HG03064 (cell line): ENCODE data around the gene LAMC3.
"Not testable (repeated sequence)": the region's sequence is repeated elsewhere in the genome, so short reads cannot be mapped to it uniquely, and the experiment has no call there.

ENCODE experiments used
- ATAC-seq: cut with Tn5 transposase; IDR thresholded peaks from one replicate; pipeline ENCODE4 v1.9.1; 2021; ENCODE audit warnings: low read depth; ENCODE audit not compliant: unreplicated experiment

Gene LAMC3

GRCh38 chr9:130990978-130991777 is 17.8 kb upstream of the LAMC3 start:
- no peak for ATAC-seq

- ATAC-seq: no peak
These were observed 16.9 kb upstream of the LAMC3 start for GRCh38 chr9:130991778-130992681.

- ATAC-seq: no peak
These were observed 16.3 kb upstream of the LAMC3 start for GRCh38 chr9:130992682-130993032.

DNA sequence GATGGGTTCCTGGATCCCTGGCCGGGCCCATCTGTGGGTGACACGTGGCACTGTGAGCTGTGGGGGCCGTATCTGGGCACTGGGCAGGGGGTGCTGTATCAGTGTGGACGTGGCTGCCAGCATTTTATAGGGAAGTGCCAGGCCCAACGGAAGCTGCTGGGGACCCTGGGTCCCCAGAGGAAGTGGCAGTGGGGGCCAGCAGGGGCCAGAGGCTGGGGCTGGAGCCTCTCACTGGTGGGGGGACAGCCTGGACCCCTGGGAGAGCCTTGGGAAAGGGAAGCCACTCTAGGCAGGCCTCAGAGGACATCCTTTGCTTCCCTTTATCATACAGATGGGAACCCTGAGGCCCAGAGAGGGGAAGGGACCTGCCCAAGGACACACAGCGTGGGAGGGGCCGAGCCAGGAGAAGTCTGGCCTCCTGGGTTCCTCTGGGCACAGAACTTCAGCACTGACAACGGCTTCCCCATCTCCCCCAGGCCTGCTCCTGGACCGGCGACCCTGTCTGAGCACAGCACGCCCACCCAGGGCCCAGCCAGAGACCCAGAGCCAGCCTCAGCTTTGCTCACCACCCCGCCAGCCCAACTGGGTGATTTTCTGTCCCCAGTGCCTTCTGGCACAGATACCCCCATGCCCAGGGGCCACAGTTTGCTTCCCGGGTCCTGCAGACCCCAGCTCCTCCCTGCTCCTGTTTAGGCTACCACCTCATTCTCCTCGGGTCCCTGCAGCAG is 15.5 kb upstream of the LAMC3 start:
- no peak for ATAC-seq

GRCh38 chr9:130994135-130995085 is 14.6 kb upstream of the LAMC3 start:
- no peak for ATAC-seq

DNA sequence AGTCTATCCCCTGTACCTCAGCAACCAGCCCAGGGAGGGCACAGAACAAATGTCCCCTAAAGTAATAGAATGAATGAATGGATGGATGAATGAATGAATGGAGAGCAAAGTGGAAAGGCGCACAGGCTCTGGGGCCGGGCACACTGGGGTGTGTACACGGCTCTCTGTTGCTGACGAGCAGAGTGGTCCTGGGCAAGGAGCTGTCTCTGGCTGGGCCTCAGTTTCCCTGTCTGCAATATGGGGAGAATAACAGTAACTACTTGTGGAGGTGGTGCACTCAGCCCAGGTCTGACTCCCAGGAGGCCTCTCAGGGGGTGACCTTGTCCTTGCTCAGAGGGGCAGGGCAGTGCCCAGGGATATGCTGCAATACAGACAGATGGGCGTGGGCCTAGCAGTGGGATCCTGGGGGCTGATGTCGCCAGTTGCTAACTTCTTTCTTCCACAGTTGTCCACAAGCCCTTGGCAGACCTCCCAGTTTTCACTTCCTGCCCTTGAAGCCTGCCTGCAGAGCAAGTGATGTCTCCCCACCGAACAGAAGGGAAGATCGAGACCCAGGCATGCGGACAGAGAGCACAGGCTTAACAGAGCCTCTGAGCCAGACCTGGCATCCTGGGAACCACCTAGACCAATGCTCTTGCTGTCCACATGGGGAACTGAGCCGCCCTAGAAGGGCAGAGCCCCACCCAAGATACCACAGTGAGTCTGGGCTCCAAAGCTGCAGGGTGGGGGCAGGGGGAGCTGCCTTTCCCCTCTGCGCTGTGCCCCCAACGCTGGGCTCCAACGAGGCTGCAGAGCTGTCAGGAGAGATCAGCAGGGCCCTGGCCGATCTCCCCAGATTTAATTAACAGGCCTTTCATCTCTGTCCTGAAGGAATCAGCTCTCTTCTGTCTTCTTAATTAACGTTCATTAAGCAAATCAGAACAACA is 13.6 kb upstream of the LAMC3 start:
- ATAC-seq: no peak

- no peak for ATAC-seq
These were observed 12.8 kb upstream of the LAMC3 start for GRCh38 chr9:130996205-130996604.

DNA sequence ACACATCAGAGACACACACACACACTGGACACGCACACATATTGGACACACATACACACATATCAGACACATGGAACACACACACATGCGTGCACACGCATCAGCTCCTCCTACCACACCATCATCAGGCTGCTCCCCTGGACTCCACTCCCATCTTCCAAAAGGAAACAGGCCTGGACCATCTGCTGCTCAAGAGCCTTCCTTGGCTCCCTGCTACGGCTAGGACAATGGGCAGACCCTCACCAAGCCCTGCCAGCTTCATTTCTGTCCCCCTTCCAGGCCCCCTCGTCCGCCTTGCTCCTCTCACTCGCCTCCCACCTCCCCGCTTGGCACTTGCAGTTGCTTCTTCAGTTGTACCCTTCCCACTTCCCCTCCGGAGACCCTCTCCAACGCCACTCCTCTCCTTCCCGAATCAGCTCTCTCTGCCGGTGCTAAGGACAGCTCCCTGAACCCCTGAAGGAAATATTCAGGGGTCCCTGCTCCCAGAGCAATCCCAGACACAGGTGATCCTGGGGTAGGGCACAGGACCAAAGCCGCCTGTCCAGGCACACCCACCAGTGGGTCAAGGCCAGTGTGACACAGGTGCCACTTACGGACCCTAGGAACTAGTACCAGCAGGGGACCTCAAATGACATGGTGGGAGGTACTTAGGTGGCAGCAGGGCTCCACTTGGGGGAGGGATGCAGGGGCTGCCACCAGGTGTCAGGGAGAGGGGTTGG is 12.1 kb upstream of the LAMC3 start:
- no peak for ATAC-seq

DNA sequence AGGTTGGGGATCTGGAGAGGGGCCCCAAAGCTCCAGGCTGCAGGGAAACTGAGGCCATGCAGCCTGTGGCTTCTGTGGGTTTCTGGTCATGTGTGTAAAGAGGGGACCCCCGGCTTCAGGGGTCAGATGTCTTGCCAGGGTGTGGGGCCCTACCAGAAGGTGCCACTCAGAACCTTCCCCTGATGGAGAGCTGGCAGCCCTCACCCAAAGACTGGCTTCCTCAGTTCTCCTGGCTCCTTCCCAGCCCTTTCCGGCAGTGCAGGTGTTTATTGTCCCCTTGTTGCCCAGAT is 11.6 kb upstream of the LAMC3 start:
- ATAC-seq: no peak

DNA sequence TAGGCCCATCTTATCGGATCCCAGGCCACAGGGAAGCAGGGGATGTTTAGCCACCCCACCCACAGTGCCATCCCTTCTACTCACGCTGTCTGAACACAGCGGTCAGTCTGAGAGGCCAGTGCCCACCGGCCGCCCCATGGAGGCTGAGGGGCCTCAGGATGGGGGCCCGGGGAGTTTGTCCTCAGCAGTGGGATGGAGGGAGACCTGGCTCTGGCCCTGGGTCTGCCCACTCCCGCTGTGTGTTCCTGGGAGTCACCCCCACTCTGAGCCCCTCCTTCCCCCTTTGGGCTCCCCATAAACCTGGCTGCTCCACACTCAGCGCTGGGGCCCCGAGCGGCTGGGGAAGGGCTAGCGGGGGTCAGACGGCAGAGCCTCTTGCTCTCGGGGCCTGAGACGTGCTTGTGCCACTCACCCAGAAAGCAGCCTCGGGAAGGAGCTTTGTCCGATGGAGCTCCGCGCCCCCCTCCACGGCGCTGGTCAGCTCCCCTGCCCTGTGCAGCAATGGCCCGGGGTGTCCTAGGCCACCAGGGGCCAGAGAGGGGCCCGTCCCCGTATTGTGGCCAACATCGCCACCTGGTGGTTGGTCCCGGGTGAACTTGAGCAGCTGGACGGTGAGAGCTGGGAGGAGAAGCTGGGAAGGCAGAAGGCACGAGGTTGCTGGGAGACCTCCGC is 10.9 kb upstream of the LAMC3 start:
- no peak for ATAC-seq

GRCh38 chr9:130998597-130999244 is 10.3 kb upstream of the LAMC3 start:
- ATAC-seq: no peak

DNA sequence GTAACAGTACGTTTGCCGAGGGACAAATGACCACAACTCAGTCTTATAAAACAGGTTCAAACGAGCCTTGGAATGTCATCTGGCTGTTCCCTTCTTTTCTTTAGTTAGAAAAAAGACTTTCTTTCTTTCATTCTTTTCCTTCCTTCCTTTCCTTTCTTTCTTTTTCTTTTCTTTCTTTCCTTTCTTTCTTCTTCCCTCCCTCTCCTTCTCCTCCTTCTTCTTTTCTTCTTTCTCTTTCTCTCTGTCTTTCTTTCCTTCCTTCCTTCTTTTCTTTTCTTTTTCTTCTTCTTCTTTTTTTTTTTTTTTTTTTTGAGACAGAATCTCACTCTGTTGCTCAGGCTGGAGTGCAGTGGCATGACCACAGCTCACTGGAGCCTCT is 9.7 kb upstream of the LAMC3 start:
- no peak for ATAC-seq

GRCh38 chr9:131000526-131000925 is 8.4 kb upstream of the LAMC3 start:
- not testable (repeated sequence) for ATAC-seq

DNA sequence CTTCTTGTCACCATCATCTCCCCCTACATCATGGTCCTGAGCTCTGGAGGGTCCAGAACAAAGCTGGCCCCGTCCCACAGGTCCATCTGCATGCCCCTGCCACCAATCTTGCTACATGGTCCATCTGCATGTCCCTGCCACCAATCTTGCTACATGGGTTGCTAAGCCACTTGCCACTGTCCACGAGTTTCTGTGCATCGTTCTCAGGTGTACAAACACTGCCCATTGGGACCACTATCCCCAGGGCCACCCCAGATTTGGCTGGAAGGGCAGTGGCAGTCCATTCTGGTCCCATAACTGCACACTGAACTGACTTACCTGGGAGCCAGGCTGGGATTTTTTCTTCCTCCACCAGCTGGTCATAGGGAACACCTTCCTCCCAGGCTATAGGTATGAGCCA is 8.0 kb upstream of the LAMC3 start:
- no peak for ATAC-seq

DNA sequence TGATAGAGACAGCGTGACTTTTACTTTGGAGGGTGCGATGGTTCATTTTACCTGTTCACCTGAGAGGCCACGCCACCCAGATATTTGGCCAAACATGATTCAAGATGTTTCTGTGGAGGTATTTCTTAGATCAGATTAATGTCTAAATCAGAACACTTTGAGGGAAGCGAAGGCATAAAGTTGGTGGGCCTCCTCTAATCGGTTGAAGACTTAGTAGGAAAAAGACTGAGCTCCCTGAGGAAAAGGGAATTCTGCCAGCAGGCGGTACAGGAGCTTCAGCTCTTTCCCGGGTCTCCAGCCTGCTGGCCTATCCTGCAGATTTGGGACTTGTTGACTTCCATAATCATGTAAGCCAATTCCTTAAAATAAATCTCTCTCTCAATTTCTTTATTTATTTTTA is 7.0 kb upstream of the LAMC3 start:
- ATAC-seq: no peak

- ATAC-seq: no peak
These were observed 2.4 kb upstream of the LAMC3 start for GRCh38 chr9:131006601-131007000.

DNA sequence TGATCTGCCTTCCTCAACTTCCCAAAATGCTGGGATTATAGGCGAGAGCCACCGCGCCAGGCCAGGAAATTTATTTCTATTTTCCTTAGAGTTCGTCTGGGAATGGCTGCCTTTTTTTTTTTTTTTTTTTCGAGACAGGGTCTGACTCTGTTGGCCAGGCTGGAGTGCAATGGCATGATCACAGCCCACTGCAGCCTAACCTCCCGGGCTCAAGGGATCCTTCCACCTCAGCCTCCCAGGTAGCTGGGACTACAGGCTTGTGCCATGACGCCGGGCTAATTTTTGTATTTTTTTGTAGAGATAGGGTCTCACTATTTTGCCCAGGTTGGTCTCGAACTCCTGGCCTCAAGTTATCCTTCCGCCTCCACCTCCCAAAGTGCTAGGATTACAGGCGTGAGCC is 888 bp upstream of the LAMC3 start:
- no peak for ATAC-seq

DNA sequence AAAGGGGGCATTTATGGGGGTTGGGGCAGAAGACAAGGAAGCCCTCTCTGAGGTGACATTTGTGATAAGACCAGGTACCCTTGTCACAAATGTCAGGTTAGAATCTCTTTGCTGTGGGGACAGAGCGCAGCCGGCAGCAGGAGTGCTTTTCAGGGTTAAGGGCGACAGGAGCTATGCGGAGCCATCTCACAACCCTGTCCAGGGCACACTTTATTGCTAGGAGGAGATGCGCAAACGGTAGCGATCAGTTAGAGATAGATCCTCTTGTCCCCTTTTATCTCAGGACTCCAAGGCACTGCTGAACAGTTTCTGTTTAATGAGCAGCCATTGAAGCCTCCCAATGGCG is 438 bp upstream of the LAMC3 start:
- no peak for ATAC-seq
